Measurements from ENCODE around the gene TPSB2. TPM values are rescaled to one million over a fixed set of nuclear protein-coding genes. Genes with fewer than 3 reads are reported as not detected.

Gene TPSB2
- total and polyA plus RNA-seq, 5 donors from 2014 or later, result not detected

DNA sequence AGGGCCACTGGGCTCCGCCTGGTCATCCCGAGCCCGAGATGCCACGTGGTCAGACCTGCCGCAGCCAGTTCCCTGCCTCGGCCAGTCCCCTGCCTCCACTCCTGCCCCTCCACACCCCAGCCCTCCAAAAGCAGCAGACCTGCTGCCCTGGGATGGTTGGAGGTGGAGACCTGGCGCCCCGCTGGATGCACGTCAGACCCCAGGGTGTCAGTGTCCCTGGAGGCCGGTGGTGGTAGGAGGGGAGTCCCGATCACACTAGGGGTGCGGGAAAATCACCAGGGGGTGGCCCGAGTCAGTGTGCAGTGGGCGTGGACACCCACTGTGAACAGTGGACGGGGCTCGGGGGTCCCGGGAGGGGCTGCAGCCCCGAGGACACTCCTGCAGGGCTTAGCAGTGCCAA lies 31.8 kb downstream of the TPSB2 start:
- Histone ChIP-seq H3K4me3 (ENCODE audit: low read depth, low read length) (no peak overlapping the region), H3K36me3 (ENCODE audit: control insufficient read depth, insufficient read depth, low read length) (no peaks in the 10 kb centered on the region), H3K27ac (ENCODE audit: insufficient read depth, low read length, poor library complexity, severe bottlenecking) (no peak overlapping the region), H3K27me3 (ENCODE audit: control insufficient read depth, insufficient read depth, low read length) (no peaks in the 10 kb centered on the region), H3K4me1 (ENCODE audit: control insufficient read depth, insufficient read depth, low read length, poor library complexity, severe bottlenecking) (no peaks in the 10 kb centered on the region), H3K9me3 (ENCODE audit: control insufficient read depth in 2 of 2, low read length in 2 of 2) (no peaks in the 10 kb centered on the region)
- ATAC-seq (ENCODE audit: low read depth in 2 of 2) (no peak), DNase-seq (no peak)
- H3K27ac Mint-ChIP-seq, result no peak overlapping the region
- H3K36me3 Mint-ChIP-seq, result no peaks in the 10 kb centered on the region
- peaks cover 0 to 3% (median 0%) of the 10 kb centered on the region in 7 donors for H3K9me3 Mint-ChIP-seq
- no peak overlapping the region for H3K4me3 Mint-ChIP-seq
- H3K27me3 Mint-ChIP-seq, result peaks cover 1% of the 10 kb centered on the region
- H3K4me1 Mint-ChIP-seq, result peaks cover 0 to 17% (median 0%) of the 10 kb centered on the region in 4 donors

DNA sequence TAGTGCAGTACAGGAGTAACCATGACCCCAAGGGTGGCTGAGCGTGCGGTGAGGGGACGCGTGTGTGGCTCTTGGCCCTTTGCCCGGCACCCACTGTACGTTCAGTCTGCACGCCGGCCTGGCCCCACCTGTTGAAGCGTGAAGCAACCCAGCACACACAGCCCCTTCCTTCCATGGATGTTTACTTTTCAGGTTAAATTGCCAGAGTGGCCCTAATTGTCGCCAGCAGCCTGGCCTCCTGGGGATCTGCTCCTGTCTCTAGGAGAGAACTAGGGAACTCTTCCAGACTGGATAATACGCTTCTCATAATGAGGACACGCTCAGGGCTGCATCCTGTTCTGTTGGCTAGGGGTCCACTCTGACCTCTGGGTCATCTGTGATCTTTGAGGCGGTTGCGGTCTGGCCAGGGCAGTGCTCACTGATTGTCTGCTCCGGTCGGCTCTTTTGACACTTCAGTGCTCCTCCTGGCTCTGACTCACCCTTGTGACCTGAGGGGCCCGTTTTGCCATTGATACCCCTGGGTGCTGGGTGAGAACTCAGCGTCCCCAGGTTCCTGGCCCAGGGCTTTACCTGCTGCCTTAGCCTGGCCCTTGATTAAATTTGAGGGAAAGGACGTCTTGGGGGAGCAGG lies 32.6 kb downstream of the TPSB2 start:
- Histone ChIP-seq H3K27me3 (ENCODE audit: control insufficient read depth, insufficient read depth, low read length) (no peaks in the 10 kb centered on the region), H3K9me3 (ENCODE audit: control insufficient read depth in 2 of 2, low read length in 2 of 2) (no peaks in the 10 kb centered on the region), H3K36me3 (ENCODE audit: control insufficient read depth, insufficient read depth, low read length) (no peaks in the 10 kb centered on the region), H3K4me1 (ENCODE audit: control insufficient read depth, insufficient read depth, low read length, poor library complexity, severe bottlenecking) (no peaks in the 10 kb centered on the region), H3K27ac (ENCODE audit: insufficient read depth, low read length, poor library complexity, severe bottlenecking) (no peak overlapping the region), H3K4me3 (ENCODE audit: low read depth, low read length) (no peak overlapping the region)
- ATAC-seq (ENCODE audit: low read depth in 2 of 2), result no peak
- H3K27me3 Mint-ChIP-seq, result peaks cover 4% of the 10 kb centered on the region
- H3K27ac Mint-ChIP-seq, result peak overlapping the region in 1 of 3 donors; percentile 23
- no peaks in the 10 kb centered on the region for H3K36me3 Mint-ChIP-seq
- no peak overlapping the region for H3K4me3 Mint-ChIP-seq
- peaks cover 0 to 3% (median 0%) of the 10 kb centered on the region in 7 donors for H3K9me3 Mint-ChIP-seq
- no peak for DNase-seq
- H3K4me1 Mint-ChIP-seq, result peaks cover 0 to 17% (median 0%) of the 10 kb centered on the region in 4 donors

DNA sequence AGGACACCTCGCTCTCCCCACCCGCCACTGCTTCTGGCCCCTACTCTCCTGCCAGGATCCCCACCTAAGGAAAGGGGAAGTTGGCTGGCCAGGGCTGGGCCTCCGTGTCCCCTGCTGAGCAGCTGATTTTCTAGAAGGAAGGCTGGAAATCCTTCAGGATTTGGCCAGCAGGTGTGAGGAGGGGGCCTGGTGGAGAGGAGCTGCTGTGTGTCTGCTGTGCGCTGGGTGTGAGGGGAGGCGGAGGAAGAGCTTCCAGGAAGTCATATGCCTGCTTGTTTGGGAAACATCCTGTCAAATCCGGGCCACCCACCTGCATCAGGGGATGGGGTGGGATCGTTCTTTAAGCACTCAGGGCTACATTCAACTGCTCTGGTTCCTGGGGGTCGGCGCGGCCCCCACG lies 33.5 kb downstream of the TPSB2 start:
- Histone ChIP-seq H3K27me3 (ENCODE audit: control insufficient read depth, insufficient read depth, low read length) (no peaks in the 10 kb centered on the region), H3K36me3 (ENCODE audit: control insufficient read depth, insufficient read depth, low read length) (no peaks in the 10 kb centered on the region), H3K4me3 (ENCODE audit: low read depth, low read length) (no peak overlapping the region), H3K9me3 (ENCODE audit: control insufficient read depth in 2 of 2, low read length in 2 of 2) (no peaks in the 10 kb centered on the region), H3K4me1 (ENCODE audit: control insufficient read depth, insufficient read depth, low read length, poor library complexity, severe bottlenecking) (no peaks in the 10 kb centered on the region), H3K27ac (ENCODE audit: insufficient read depth, low read length, poor library complexity, severe bottlenecking) (no peak overlapping the region)
- ATAC-seq (ENCODE audit: low read depth in 2 of 2) (no peak), DNase-seq (peak in 1 of 3 donors; percentile 40)
- Mint-ChIP-seq H3K4me3 (peak overlapping the region in 1 of 4 donors; percentile 60), H3K9me3 (peaks cover 0 to 3% (median 0%) of the 10 kb centered on the region in 7 donors), H3K36me3 (no peaks in the 10 kb centered on the region), H3K27ac (no peak overlapping the region), H3K27me3 (peaks cover 4% of the 10 kb centered on the region), H3K4me1 (peaks cover 0 to 17% (median 0%) of the 10 kb centered on the region in 4 donors)

DNA sequence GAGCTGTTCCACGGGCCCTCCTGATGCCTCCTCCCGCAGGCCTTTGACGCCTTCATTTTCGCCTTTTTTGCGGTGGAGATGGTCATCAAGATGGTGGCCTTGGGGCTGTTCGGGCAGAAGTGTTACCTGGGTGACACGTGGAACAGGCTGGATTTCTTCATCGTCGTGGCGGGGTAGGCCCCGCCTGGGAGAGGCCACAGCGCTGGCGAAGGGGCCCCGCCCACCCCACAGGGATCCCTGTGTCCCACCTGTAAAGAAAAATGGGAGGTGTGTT lies 34.7 kb downstream of the TPSB2 start:
- Mint-ChIP-seq H3K9me3 (peaks cover 0 to 3% (median 0%) of the 10 kb centered on the region in 7 donors), H3K36me3 (no peaks in the 10 kb centered on the region), H3K4me1 (peaks cover 0 to 17% (median 0%) of the 10 kb centered on the region in 4 donors), H3K27ac (no peak overlapping the region), H3K4me3 (no peak overlapping the region), H3K27me3 (peaks cover 4% of the 10 kb centered on the region)
- DNase-seq (no peak), ATAC-seq (ENCODE audit: low read depth in 2 of 2) (no peak)
- H3K9me3 ChIP-seq (ENCODE audit: control insufficient read depth in 2 of 2, low read length in 2 of 2), result no peaks in the 10 kb centered on the region
- no peaks in the 10 kb centered on the region for H3K27me3 ChIP-seq (ENCODE audit: control insufficient read depth, insufficient read depth, low read length)
- no peaks in the 10 kb centered on the region for H3K36me3 ChIP-seq (ENCODE audit: control insufficient read depth, insufficient read depth, low read length)
- no peak overlapping the region for H3K27ac ChIP-seq (ENCODE audit: insufficient read depth, low read length, poor library complexity, severe bottlenecking)
- no peak overlapping the region for H3K4me3 ChIP-seq (ENCODE audit: low read depth, low read length)
- no peaks in the 10 kb centered on the region for H3K4me1 ChIP-seq (ENCODE audit: control insufficient read depth, insufficient read depth, low read length, poor library complexity, severe bottlenecking)

- Histone ChIP-seq H3K36me3 (ENCODE audit: control insufficient read depth, insufficient read depth, low read length) (no peaks in the 10 kb centered on the region), H3K27ac (ENCODE audit: insufficient read depth, low read length, poor library complexity, severe bottlenecking) (no peak overlapping the region), H3K27me3 (ENCODE audit: control insufficient read depth, insufficient read depth, low read length) (no peaks in the 10 kb centered on the region), H3K4me3 (ENCODE audit: low read depth, low read length) (no peak overlapping the region), H3K9me3 (ENCODE audit: control insufficient read depth in 2 of 2, low read length in 2 of 2) (no peaks in the 10 kb centered on the region), H3K4me1 (ENCODE audit: control insufficient read depth, insufficient read depth, low read length, poor library complexity, severe bottlenecking) (no peaks in the 10 kb centered on the region)
- Mint-ChIP-seq H3K4me1 (peaks cover 0 to 16% (median 0%) of the 10 kb centered on the region in 4 donors), H3K27me3 (peaks cover 4% of the 10 kb centered on the region), H3K36me3 (no peaks in the 10 kb centered on the region), H3K27ac (no peak overlapping the region), H3K4me3 (no peak overlapping the region), H3K9me3 (peaks cover 0 to 3% (median 0%) of the 10 kb centered on the region in 7 donors)
- ATAC-seq (ENCODE audit: low read depth in 2 of 2), result no peak
- DNase-seq, result no peak
Observed at GRCh38 chr16:1194665-1195392, 35.2 kb downstream of the TPSB2 start.

GRCh38 chr16:1193825-1194581 lies 36.0 kb downstream of the TPSB2 start:
- ATAC-seq (ENCODE audit: low read depth in 2 of 2) (no peak), DNase-seq (no peak)
- H3K4me3 Mint-ChIP-seq, result no peak overlapping the region
- Histone ChIP-seq H3K27me3 (ENCODE audit: control insufficient read depth, insufficient read depth, low read length) (no peaks in the 10 kb centered on the region), H3K27ac (ENCODE audit: insufficient read depth, low read length, poor library complexity, severe bottlenecking) (no peak overlapping the region), H3K9me3 (ENCODE audit: control insufficient read depth in 2 of 2, low read length in 2 of 2) (no peaks in the 10 kb centered on the region), H3K4me1 (ENCODE audit: control insufficient read depth, insufficient read depth, low read length, poor library complexity, severe bottlenecking) (no peaks in the 10 kb centered on the region), H3K4me3 (ENCODE audit: low read depth, low read length) (no peak overlapping the region), H3K36me3 (ENCODE audit: control insufficient read depth, insufficient read depth, low read length) (no peaks in the 10 kb centered on the region)
- H3K27me3 Mint-ChIP-seq, result peaks cover 4% of the 10 kb centered on the region
- no peak overlapping the region for H3K27ac Mint-ChIP-seq
- H3K4me1 Mint-ChIP-seq, result peaks cover 0 to 15% (median 0%) of the 10 kb centered on the region in 4 donors
- H3K9me3 Mint-ChIP-seq, result peaks cover 0 to 2% (median 0%) of the 10 kb centered on the region in 7 donors
- no peaks in the 10 kb centered on the region for H3K36me3 Mint-ChIP-seq

DNA sequence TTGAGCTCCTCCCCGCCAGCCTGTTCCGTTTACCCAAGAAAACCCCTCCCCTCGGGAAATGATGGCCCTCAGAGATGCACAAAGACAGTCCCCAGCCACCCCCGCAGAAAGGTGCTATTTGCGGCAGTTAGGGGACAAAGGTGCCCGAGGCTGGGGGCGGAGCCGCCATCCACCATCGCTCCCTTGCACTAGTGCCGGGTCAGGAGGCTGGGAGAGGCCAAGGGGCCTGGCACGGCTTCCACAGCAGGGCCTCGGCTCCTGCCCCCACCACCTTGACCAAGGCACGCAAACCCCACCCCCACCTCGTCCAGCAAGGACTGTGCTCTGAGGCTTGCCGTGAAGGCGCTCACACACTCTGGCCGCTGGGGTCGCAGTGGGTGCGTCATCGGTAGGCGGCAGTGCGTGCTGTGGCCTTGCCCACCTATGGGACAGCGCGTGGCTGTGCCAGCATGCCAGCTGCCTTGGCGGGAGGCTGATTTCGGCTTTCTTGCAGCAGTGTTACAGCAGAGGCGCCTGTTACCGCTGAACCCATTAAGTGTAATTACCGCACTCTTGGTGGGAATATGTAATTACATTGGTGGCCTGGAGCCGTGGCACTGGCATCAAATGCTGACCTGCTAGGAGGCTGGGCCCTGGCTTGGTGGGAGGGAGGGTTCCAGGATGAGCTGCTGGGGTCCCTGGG lies 36.7 kb downstream of the TPSB2 start:
- Mint-ChIP-seq H3K27me3 (peaks cover 4% of the 10 kb centered on the region), H3K27ac (peak overlapping the region in 1 of 3 donors; percentile 26), H3K4me1 (peaks cover 0 to 15% (median 0%) of the 10 kb centered on the region in 4 donors), H3K36me3 (no peaks in the 10 kb centered on the region), H3K4me3 (no peak overlapping the region), H3K9me3 (peaks cover 0 to 2% (median 0%) of the 10 kb centered on the region in 7 donors)
- Histone ChIP-seq H3K27ac (ENCODE audit: insufficient read depth, low read length, poor library complexity, severe bottlenecking) (no peak overlapping the region), H3K27me3 (ENCODE audit: control insufficient read depth, insufficient read depth, low read length) (no peaks in the 10 kb centered on the region), H3K4me1 (ENCODE audit: control insufficient read depth, insufficient read depth, low read length, poor library complexity, severe bottlenecking) (no peaks in the 10 kb centered on the region), H3K9me3 (ENCODE audit: control insufficient read depth in 2 of 2, low read length in 2 of 2) (no peaks in the 10 kb centered on the region), H3K36me3 (ENCODE audit: control insufficient read depth, insufficient read depth, low read length) (no peaks in the 10 kb centered on the region), H3K4me3 (ENCODE audit: low read depth, low read length) (no peak overlapping the region)
- ATAC-seq (ENCODE audit: low read depth in 2 of 2), result no peak
- DNase-seq, result no peak
